ENCODE data around the gene LIPC. TPM values are rescaled to one million over a fixed set of nuclear protein-coding genes. Genes with fewer than 3 reads are reported as not detected.

The LIPC gene
- total RNA-seq, 1 experiment from 2014 or later = not detected

GRCh38 chr15:58442122-58442521, 10.3 kb downstream of the LIPC start:
- H3K27me3 ChIP-seq (ENCODE audit: insufficient read depth, low read length) = no peaks in the 10 kb centered on the region
- no peaks in the 10 kb centered on the region for H3K9me2 ChIP-seq (ENCODE audit: insufficient read depth)
- H3K4me2 ChIP-seq (ENCODE audit: low read length) = peak overlapping the region; percentile 61
- H4K20me1 ChIP-seq (ENCODE audit: insufficient read depth) = no peaks in the 10 kb centered on the region
- no peak for DNase-seq (ENCODE audit: low read depth, low spot score)
- no peak for ATAC-seq
- no TSS peak for BruUV-seq (replicated peaks)
- RAD21 ChIA-PET (ENCODE audit: low non-redundant PET in 1 of 2, low total read pairs in 2 of 2, uncharacterized antibody in 2 of 2, unreplicated experiment in 2 of 2) = no interaction called here
- no peaks in the 10 kb centered on the region for H3K36me3 ChIP-seq (ENCODE audit: control insufficient read depth in 1 of 2, insufficient read depth in 2 of 2, low read length in 2 of 2)
- peaks cover 40 to 53% of the 10 kb centered on the region in 2 experiments for H3K4me1 ChIP-seq (ENCODE audit: control insufficient read depth in 1 of 2, insufficient read depth in 2 of 2, low read length in 2 of 2)
- POLR2A ChIA-PET = interaction anchor here (1.5 kb wide), 1 partner anchor 28 kb away, joined by 4 read pairs; no protein-coding TSS in a partner anchor
- H2AFZ ChIP-seq (ENCODE audit: low read depth, low read length, poor library complexity, severe bottlenecking) = peak overlapping the region; percentile 60
- CTCF ChIA-PET = interaction anchor here (0.9 to 1.1 kb wide), 2 partner anchors 25 to 172 kb away, joined by 3 to 4 read pairs; no protein-coding TSS in a partner anchor
- peak overlapping the region; percentile 43 for H3K9ac ChIP-seq (ENCODE audit: low read length)
- no peaks in the 10 kb centered on the region for H3K79me2 ChIP-seq (ENCODE audit: insufficient read depth, low read length)
- peak overlapping the region; percentile 98 for H3K27ac ChIP-seq (ENCODE audit: low read depth, low read length)
- no peaks in the 10 kb centered on the region for H3K9me3 ChIP-seq (ENCODE audit: control insufficient read depth in 1 of 2, insufficient read depth in 1 of 2, low read depth in 1 of 2, low read length in 2 of 2)
- intact Hi-C loops (cut with micrococcal nuclease) = no loop called here
- H3K4me3 ChIP-seq (replicated peaks in 1 of 2; ENCODE audit: low read depth in 1 of 2, low read length in 2 of 2) = no peak overlapping the region
- TF ChIP-seq MAX (IDR thresholded peaks at IDR 0.05) = no peak

- no peaks in the 10 kb centered on the region for H3K9me2 ChIP-seq (ENCODE audit: insufficient read depth)
- H2AFZ ChIP-seq (ENCODE audit: low read depth, low read length, poor library complexity, severe bottlenecking) = no peak overlapping the region
- H3K27me3 ChIP-seq (ENCODE audit: insufficient read depth, low read length) = no peaks in the 10 kb centered on the region
- H3K27ac ChIP-seq (ENCODE audit: low read depth, low read length) = no peak overlapping the region
- no peak for DNase-seq (ENCODE audit: low read depth, low spot score)
- TF ChIP-seq ZFX (IDR thresholded peaks at IDR 0.05) (no peak), CTCF (IDR thresholded peaks at IDR 0.05 in 2 of 3, conservative IDR thresholded peaks at IDR 0.05 in 1 of 3; ENCODE audit: borderline replicate concordance in 1 of 3, insufficient read depth in 1 of 3, low read depth in 2 of 3, low read length in 2 of 3) (no peak), CEBPB (IDR thresholded peaks at IDR 0.05; ENCODE audit: low read depth) (no peak), POLR2AphosphoS5 (IDR thresholded peaks at IDR 0.05; ENCODE audit: low read depth, low read length) (no peak), FOSL1 (IDR thresholded peaks at IDR 0.05; ENCODE audit: low read depth) (no peak), EZH2 (IDR thresholded peaks at IDR 0.05) (no peak), ELF1 (IDR thresholded peaks at IDR 0.05; ENCODE audit: borderline replicate concordance, low read depth) (no peak), ATF3 (IDR thresholded peaks at IDR 0.05) (no peak), CBX3 (IDR thresholded peaks at IDR 0.05; ENCODE audit: low read depth) (no peak)
- H3K36me3 ChIP-seq (ENCODE audit: control insufficient read depth in 1 of 2, insufficient read depth in 2 of 2, low read length in 2 of 2) = no peaks in the 10 kb centered on the region
- CTCF ChIA-PET = no interaction called here
- peaks cover 40 to 48% of the 10 kb centered on the region in 2 experiments for H3K4me1 ChIP-seq (ENCODE audit: control insufficient read depth in 1 of 2, insufficient read depth in 2 of 2, low read length in 2 of 2)
- RAD21 ChIA-PET (ENCODE audit: low non-redundant PET in 1 of 2, low total read pairs in 2 of 2, uncharacterized antibody in 2 of 2, unreplicated experiment in 2 of 2) = no interaction called here
- no peak overlapping the region for H3K4me2 ChIP-seq (ENCODE audit: low read length)
- no peak for ATAC-seq
- H3K79me2 ChIP-seq (ENCODE audit: insufficient read depth, low read length) = no peaks in the 10 kb centered on the region
- BruUV-seq (replicated peaks) = no TSS peak
- POLR2A ChIA-PET = no interaction called here
- H3K4me3 ChIP-seq (replicated peaks in 1 of 2; ENCODE audit: low read depth in 1 of 2, low read length in 2 of 2) = no peak overlapping the region
- H3K9ac ChIP-seq (ENCODE audit: low read length) = no peak overlapping the region
- no peaks in the 10 kb centered on the region for H3K9me3 ChIP-seq (ENCODE audit: control insufficient read depth in 1 of 2, insufficient read depth in 1 of 2, low read depth in 1 of 2, low read length in 2 of 2)
- no peaks in the 10 kb centered on the region for H4K20me1 ChIP-seq (ENCODE audit: insufficient read depth)
- intact Hi-C loops (cut with micrococcal nuclease) = no loop called here
Observed at GRCh38 chr15:58443308-58443707, 11.5 kb downstream of the LIPC start.
